ENCODE results near the gene EMCN.

DNA sequence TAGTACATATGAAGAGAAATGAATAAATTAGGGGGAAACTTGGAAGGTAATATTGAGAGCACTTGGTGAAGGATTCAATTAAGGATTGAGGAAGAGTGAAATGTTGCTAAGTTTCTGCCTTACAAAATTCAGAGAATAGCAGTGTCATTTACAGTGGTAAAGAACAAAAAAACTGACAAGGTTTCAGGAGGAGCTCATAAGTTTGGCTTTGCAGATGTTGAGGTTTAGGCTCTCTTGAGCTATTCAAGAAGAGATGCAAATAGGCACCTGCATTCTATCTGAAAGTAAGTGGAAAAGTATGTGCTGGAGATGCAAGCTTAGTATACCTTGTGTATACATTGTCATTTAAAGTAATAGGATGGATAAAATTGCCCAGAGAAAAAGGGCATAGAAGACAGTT, 22.3 kb upstream of the EMCN start:
- TF ChIP-seq, protein P1, sequence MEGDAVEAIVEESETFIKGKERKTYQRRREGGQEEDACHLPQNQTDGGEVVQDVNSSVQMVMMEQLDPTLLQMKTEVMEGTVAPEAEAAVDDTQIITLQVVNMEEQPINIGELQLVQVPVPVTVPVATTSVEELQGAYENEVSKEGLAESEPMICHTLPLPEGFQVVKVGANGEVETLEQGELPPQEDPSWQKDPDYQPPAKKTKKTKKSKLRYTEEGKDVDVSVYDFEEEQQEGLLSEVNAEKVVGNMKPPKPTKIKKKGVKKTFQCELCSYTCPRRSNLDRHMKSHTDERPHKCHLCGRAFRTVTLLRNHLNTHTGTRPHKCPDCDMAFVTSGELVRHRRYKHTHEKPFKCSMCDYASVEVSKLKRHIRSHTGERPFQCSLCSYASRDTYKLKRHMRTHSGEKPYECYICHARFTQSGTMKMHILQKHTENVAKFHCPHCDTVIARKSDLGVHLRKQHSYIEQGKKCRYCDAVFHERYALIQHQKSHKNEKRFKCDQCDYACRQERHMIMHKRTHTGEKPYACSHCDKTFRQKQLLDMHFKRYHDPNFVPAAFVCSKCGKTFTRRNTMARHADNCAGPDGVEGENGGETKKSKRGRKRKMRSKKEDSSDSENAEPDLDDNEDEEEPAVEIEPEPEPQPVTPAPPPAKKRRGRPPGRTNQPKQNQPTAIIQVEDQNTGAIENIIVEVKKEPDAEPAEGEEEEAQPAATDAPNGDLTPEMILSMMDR (IDR thresholded peaks at IDR 0.05): no peak
- TF ChIP-seq SIN3A (IDR thresholded peaks at IDR 0.05; ENCODE audit: borderline replicate concordance, insufficient read depth, low read depth, low read length) (no peak), POLR2AphosphoS5 (IDR thresholded peaks at IDR 0.05; ENCODE audit: low read depth, low read length) (no peak)
- TF ChIP-seq, protein P2, sequence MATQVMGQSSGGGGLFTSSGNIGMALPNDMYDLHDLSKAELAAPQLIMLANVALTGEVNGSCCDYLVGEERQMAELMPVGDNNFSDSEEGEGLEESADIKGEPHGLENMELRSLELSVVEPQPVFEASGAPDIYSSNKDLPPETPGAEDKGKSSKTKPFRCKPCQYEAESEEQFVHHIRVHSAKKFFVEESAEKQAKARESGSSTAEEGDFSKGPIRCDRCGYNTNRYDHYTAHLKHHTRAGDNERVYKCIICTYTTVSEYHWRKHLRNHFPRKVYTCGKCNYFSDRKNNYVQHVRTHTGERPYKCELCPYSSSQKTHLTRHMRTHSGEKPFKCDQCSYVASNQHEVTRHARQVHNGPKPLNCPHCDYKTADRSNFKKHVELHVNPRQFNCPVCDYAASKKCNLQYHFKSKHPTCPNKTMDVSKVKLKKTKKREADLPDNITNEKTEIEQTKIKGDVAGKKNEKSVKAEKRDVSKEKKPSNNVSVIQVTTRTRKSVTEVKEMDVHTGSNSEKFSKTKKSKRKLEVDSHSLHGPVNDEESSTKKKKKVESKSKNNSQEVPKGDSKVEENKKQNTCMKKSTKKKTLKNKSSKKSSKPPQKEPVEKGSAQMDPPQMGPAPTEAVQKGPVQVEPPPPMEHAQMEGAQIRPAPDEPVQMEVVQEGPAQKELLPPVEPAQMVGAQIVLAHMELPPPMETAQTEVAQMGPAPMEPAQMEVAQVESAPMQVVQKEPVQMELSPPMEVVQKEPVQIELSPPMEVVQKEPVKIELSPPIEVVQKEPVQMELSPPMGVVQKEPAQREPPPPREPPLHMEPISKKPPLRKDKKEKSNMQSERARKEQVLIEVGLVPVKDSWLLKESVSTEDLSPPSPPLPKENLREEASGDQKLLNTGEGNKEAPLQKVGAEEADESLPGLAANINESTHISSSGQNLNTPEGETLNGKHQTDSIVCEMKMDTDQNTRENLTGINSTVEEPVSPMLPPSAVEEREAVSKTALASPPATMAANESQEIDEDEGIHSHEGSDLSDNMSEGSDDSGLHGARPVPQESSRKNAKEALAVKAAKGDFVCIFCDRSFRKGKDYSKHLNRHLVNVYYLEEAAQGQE (IDR thresholded peaks at IDR 0.05; ENCODE audit: insufficient read depth in 1 of 2, low read depth in 2 of 2, low read length in 1 of 2): no peak

Data from Panc1 (cell line).